GM12891 (cell line): ENCODE results near the gene EIF2B4.

Experiments used
- POLR2A ChIP-seq: IDR thresholded peaks from 2 replicates; pipeline ENCODE4 v1.6.1; 2011; ENCODE audit warnings: low read depth, low read length, control low read depth
- POLR2AphosphoS5 ChIP-seq: IDR thresholded peaks from 2 replicates; pipeline ENCODE4 v1.6.1; 2011; ENCODE audit warnings: low read depth, low read length, control low read depth

- TF ChIP-seq POLR2AphosphoS5, result no peak
- TF ChIP-seq POLR2A, result no peak
Observed at GRCh38 chr2:27351802-27352598, 18.1 kb downstream of the EIF2B4 start.
